ENCODE results near the gene TADA3.

DNA sequence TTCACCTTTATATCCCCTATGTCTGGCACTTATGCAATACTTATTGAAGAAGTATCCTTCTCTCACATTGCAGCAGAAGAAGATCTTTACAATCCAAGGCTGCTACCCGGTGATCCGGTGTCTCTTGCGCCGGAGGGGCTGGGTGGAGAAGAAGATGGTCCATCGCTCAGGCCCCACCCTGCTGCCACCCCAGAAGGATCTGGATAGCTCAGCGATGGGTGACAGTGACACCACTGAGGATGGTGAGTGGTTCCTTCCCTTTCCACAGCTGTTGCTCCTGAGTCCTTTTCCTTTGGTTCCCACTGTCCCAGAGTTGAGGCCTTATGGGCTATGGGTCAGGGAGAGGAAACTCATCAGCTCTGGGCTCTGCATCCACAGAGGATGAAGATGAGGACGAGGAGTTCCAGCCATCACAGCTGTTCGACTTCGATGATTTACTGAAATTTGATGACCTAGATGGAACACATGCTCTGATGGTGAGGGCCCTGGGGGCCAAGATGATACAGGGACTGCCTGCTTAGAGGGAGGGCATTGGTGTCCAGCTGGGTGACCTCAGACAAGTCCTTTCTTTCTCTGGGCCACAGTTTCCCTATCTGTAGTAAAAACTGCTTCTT, 20.7 kb upstream of the TADA3 start:
- TF ChIP-seq ZNF281 (CRISPR knock-in tag; IDR thresholded peaks at IDR 0.05) (no peak), MXD4 (CRISPR knock-in tag; IDR thresholded peaks at IDR 0.05; ENCODE audit: borderline replicate concordance) (no peak), ZNF121 (CRISPR knock-in tag; IDR thresholded peaks at IDR 0.05) (no peak), TP53 (CRISPR knock-in tag; IDR thresholded peaks at IDR 0.05) (no peak), ZNF416 (CRISPR knock-in tag; IDR thresholded peaks at IDR 0.05) (no peak), TEAD4 (CRISPR knock-in tag; IDR thresholded peaks at IDR 0.05) (no peak), ATF2 (CRISPR knock-in tag; IDR thresholded peaks at IDR 0.05; ENCODE audit: borderline replicate concordance, low read depth) (no peak), E2F5 (CRISPR knock-in tag; IDR thresholded peaks at IDR 0.05) (no peak), ZNF423 (CRISPR knock-in tag; IDR thresholded peaks at IDR 0.05) (no peak), FOXK1 (CRISPR knock-in tag; IDR thresholded peaks at IDR 0.05) (no peak)
- TF ChIP-seq, protein P1, sequence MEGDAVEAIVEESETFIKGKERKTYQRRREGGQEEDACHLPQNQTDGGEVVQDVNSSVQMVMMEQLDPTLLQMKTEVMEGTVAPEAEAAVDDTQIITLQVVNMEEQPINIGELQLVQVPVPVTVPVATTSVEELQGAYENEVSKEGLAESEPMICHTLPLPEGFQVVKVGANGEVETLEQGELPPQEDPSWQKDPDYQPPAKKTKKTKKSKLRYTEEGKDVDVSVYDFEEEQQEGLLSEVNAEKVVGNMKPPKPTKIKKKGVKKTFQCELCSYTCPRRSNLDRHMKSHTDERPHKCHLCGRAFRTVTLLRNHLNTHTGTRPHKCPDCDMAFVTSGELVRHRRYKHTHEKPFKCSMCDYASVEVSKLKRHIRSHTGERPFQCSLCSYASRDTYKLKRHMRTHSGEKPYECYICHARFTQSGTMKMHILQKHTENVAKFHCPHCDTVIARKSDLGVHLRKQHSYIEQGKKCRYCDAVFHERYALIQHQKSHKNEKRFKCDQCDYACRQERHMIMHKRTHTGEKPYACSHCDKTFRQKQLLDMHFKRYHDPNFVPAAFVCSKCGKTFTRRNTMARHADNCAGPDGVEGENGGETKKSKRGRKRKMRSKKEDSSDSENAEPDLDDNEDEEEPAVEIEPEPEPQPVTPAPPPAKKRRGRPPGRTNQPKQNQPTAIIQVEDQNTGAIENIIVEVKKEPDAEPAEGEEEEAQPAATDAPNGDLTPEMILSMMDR (IDR thresholded peaks at IDR 0.05), result no peak
- TF ChIP-seq, protein P2, sequence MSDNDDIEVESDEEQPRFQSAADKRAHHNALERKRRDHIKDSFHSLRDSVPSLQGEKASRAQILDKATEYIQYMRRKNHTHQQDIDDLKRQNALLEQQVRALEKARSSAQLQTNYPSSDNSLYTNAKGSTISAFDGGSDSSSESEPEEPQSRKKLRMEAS (CRISPR knock-in tag; IDR thresholded peaks at IDR 0.05), result no peak
- TF ChIP-seq, protein P3, sequence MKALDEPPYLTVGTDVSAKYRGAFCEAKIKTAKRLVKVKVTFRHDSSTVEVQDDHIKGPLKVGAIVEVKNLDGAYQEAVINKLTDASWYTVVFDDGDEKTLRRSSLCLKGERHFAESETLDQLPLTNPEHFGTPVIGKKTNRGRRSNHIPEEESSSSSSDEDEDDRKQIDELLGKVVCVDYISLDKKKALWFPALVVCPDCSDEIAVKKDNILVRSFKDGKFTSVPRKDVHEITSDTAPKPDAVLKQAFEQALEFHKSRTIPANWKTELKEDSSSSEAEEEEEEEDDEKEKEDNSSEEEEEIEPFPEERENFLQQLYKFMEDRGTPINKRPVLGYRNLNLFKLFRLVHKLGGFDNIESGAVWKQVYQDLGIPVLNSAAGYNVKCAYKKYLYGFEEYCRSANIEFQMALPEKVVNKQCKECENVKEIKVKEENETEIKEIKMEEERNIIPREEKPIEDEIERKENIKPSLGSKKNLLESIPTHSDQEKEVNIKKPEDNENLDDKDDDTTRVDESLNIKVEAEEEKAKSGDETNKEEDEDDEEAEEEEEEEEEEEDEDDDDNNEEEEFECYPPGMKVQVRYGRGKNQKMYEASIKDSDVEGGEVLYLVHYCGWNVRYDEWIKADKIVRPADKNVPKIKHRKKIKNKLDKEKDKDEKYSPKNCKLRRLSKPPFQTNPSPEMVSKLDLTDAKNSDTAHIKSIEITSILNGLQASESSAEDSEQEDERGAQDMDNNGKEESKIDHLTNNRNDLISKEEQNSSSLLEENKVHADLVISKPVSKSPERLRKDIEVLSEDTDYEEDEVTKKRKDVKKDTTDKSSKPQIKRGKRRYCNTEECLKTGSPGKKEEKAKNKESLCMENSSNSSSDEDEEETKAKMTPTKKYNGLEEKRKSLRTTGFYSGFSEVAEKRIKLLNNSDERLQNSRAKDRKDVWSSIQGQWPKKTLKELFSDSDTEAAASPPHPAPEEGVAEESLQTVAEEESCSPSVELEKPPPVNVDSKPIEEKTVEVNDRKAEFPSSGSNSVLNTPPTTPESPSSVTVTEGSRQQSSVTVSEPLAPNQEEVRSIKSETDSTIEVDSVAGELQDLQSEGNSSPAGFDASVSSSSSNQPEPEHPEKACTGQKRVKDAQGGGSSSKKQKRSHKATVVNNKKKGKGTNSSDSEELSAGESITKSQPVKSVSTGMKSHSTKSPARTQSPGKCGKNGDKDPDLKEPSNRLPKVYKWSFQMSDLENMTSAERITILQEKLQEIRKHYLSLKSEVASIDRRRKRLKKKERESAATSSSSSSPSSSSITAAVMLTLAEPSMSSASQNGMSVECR (CRISPR knock-in tag; IDR thresholded peaks at IDR 0.05; ENCODE audit: borderline replicate concordance), result no peak
- TF ChIP-seq, protein P4, sequence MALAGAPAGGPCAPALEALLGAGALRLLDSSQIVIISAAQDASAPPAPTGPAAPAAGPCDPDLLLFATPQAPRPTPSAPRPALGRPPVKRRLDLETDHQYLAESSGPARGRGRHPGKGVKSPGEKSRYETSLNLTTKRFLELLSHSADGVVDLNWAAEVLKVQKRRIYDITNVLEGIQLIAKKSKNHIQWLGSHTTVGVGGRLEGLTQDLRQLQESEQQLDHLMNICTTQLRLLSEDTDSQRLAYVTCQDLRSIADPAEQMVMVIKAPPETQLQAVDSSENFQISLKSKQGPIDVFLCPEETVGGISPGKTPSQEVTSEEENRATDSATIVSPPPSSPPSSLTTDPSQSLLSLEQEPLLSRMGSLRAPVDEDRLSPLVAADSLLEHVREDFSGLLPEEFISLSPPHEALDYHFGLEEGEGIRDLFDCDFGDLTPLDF (CRISPR knock-in tag; IDR thresholded peaks at IDR 0.05), result no peak
